ENCODE data around the gene EXT2.

Gene EXT2

DNA sequence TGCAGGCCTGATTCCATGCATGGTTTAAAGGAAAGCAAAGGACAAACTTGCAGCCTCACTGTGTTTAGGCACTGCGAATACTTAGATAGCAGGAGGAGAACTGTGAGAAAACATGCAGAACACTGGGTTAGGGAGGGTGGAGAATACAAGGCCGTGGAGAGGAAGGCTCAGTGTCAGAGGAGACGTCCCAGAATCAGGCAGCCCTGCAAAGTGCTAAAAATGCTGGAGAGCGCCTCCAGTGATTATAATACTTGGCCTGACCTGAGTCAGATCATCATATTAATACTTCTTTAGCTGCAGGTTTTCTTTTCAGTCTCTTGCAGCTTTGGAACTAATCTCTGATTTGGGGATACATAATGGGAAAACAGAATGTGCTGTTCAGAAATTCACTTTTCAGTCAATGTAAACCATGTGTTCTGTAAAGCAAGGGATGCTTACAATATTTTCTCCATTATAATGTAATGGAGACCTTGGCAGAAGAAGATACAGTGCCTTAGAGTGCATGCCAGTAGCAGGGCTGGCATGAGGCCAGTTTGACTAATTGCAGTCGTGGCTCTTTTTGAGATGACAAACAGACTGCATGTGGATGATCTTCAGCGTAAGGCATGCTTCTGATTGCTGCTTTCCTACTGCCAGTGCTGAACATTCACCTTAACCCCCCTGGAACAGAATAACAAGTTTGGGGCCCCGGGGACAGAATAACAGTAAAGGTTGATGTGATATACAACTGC lies 16.8 kb downstream of the EXT2 start:
- Histone ChIP-seq H3K27me3 (replicated peaks; ENCODE audit: insufficient read depth, low read length) (no peaks in the 10 kb centered on the region), H3K36me3 (replicated peaks; ENCODE audit: insufficient read depth, low read length) (no peaks in the 10 kb centered on the region; the same call in 1 of the 2 replicates), H2AFZ (ENCODE audit: low read length) (no peak overlapping the region), H3K4me3 (ENCODE audit: low read length) (no peak overlapping the region), H3K27ac (ENCODE audit: low read length) (no peak overlapping the region), H3K9me2 (replicated peaks; ENCODE audit: insufficient read depth, low read length) (no peaks in the 10 kb centered on the region), H3F3A (ENCODE audit: insufficient read depth, low read length) (no peaks in the 10 kb centered on the region), H3K4me1 (ENCODE audit: low read length) (peaks cover 16% of the 10 kb centered on the region), H3K4me2 (ENCODE audit: low read depth, low read length) (no peak overlapping the region), H3K9ac (ENCODE audit: low read length) (no peak overlapping the region), H3K79me2 (ENCODE audit: low read length) (no peaks in the 10 kb centered on the region), H4K20me1 (ENCODE audit: insufficient read depth, low read length) (no peaks in the 10 kb centered on the region), H3K9me3 (replicated peaks; ENCODE audit: insufficient read depth, low read length) (no peaks in the 10 kb centered on the region)
- no peak for DNase-seq
- no peak for TF ChIP-seq EZH2phosphoT487 (IDR thresholded peaks at IDR 0.05; ENCODE audit: low read length)
- TF ChIP-seq, protein P1, sequence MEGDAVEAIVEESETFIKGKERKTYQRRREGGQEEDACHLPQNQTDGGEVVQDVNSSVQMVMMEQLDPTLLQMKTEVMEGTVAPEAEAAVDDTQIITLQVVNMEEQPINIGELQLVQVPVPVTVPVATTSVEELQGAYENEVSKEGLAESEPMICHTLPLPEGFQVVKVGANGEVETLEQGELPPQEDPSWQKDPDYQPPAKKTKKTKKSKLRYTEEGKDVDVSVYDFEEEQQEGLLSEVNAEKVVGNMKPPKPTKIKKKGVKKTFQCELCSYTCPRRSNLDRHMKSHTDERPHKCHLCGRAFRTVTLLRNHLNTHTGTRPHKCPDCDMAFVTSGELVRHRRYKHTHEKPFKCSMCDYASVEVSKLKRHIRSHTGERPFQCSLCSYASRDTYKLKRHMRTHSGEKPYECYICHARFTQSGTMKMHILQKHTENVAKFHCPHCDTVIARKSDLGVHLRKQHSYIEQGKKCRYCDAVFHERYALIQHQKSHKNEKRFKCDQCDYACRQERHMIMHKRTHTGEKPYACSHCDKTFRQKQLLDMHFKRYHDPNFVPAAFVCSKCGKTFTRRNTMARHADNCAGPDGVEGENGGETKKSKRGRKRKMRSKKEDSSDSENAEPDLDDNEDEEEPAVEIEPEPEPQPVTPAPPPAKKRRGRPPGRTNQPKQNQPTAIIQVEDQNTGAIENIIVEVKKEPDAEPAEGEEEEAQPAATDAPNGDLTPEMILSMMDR (IDR thresholded peaks at IDR 0.05; ENCODE audit: low read length): no peak
- no peak for TF ChIP-seq EZH2 (optimal IDR thresholded peaks at IDR 0.05; ENCODE audit: low read depth, low read length)

- H3K27me3 ChIP-seq (replicated peaks; ENCODE audit: insufficient read depth, low read length): no peaks in the 10 kb centered on the region
- H3K27ac ChIP-seq (ENCODE audit: low read length): no peak overlapping the region
- no peaks in the 10 kb centered on the region for H3K79me2 ChIP-seq (ENCODE audit: low read length)
- H2AFZ ChIP-seq (ENCODE audit: low read length): no peak overlapping the region
- H3K4me1 ChIP-seq (ENCODE audit: low read length): peaks cover 16% of the 10 kb centered on the region
- H3K9me3 ChIP-seq (replicated peaks; ENCODE audit: insufficient read depth, low read length): no peaks in the 10 kb centered on the region
- H3K9me2 ChIP-seq (replicated peaks; ENCODE audit: insufficient read depth, low read length): no peaks in the 10 kb centered on the region
- TF ChIP-seq EZH2phosphoT487 (IDR thresholded peaks at IDR 0.05; ENCODE audit: low read length) (no peak), EZH2 (optimal IDR thresholded peaks at IDR 0.05; ENCODE audit: low read depth, low read length) (no peak)
- TF ChIP-seq, protein P1 (IDR thresholded peaks at IDR 0.05; ENCODE audit: low read length): no peak
- H3K4me3 ChIP-seq (ENCODE audit: low read length): no peak overlapping the region
- no peak overlapping the region for H3K9ac ChIP-seq (ENCODE audit: low read length)
- no peak for DNase-seq
- H3K36me3 ChIP-seq (replicated peaks; ENCODE audit: insufficient read depth, low read length): no peaks in the 10 kb centered on the region; the same call in 1 of the 2 replicates
- no peaks in the 10 kb centered on the region for H4K20me1 ChIP-seq (ENCODE audit: insufficient read depth, low read length)
- H3F3A ChIP-seq (ENCODE audit: insufficient read depth, low read length): no peaks in the 10 kb centered on the region
- H3K4me2 ChIP-seq (ENCODE audit: low read depth, low read length): no peak overlapping the region
Measured at GRCh38 chr11:44113018-44113417, 17.5 kb downstream of the EXT2 start.

DNA sequence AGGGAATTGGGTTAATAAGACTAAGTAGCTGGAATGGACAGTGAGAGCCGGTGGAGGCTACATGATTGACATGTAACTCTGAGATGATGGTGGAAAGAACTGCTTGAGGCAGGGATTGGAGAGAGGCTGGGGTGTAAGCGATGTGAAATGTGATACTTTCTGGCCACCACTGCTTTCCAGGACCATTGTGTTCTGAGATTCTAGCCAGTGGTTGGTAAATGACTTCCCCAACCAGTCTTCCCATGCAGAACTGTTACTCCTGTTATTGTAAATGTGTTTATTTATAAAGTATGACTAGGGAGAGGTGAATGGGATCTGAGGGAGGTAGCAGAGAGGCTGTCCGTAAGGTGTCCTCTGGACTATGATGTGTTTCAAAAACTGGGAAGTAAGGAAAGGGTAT lies 18.1 kb downstream of the EXT2 start:
- Histone ChIP-seq H4K20me1 (ENCODE audit: insufficient read depth, low read length) (no peaks in the 10 kb centered on the region), H3K4me2 (ENCODE audit: low read depth, low read length) (no peak overlapping the region), H3K9ac (ENCODE audit: low read length) (no peak overlapping the region), H3K27me3 (replicated peaks; ENCODE audit: insufficient read depth, low read length) (no peaks in the 10 kb centered on the region), H3K79me2 (ENCODE audit: low read length) (no peaks in the 10 kb centered on the region), H3K9me3 (replicated peaks; ENCODE audit: insufficient read depth, low read length) (no peaks in the 10 kb centered on the region), H3F3A (ENCODE audit: insufficient read depth, low read length) (no peaks in the 10 kb centered on the region), H2AFZ (ENCODE audit: low read length) (no peak overlapping the region), H3K36me3 (replicated peaks; ENCODE audit: insufficient read depth, low read length) (no peaks in the 10 kb centered on the region), H3K27ac (ENCODE audit: low read length) (no peak overlapping the region), H3K4me1 (ENCODE audit: low read length) (peaks cover 16% of the 10 kb centered on the region), H3K4me3 (ENCODE audit: low read length) (no peak overlapping the region), H3K9me2 (replicated peaks; ENCODE audit: insufficient read depth, low read length) (no peaks in the 10 kb centered on the region)
- TF ChIP-seq, protein P1 (IDR thresholded peaks at IDR 0.05; ENCODE audit: low read length): no peak
- no peak for TF ChIP-seq EZH2phosphoT487 (IDR thresholded peaks at IDR 0.05; ENCODE audit: low read length)
- TF ChIP-seq EZH2 (optimal IDR thresholded peaks at IDR 0.05; ENCODE audit: low read depth, low read length): no peak
- DNase-seq: no peak

All from MM.1S (cell line).